SK-N-SH treated with all-trans-retinoic acid at 6 μM for 48 hours (cell line): ENCODE results near the gene USF2.

Experiments
- ATAC-seq: fragments of 200-7000 bp; cut with Tn5 transposase; 3 replicates; pipeline ENCODE4 v1.9.1; 2020; ENCODE audit warnings: mild to moderate bottlenecking, moderate library complexity
- ARNTL ChIP-seq: fragments of 450-650 bp; formaldehyde crosslinking; IDR thresholded peaks from 2 replicates; pipeline ENCODE4 v1.5.0; 2020; ENCODE audit warnings: low read depth, mild to moderate bottlenecking, moderate library complexity, borderline replicate concordance
- BACH2 ChIP-seq: fragments of 250-450 bp; sonication (Bioruptor Pico); IDR thresholded peaks from 2 replicates; pipeline ENCODE4 v1.9.0; 2021; ENCODE audit warnings: mild to moderate bottlenecking, borderline replicate concordance
- CREB5 ChIP-seq: fragments of 250-450 bp; sonication (Bioruptor Pico); IDR thresholded peaks from 2 replicates; pipeline ENCODE4 v1.5.1; 2020; ENCODE audit warnings: low read depth, mild to moderate bottlenecking, moderate library complexity
- CSDC2 ChIP-seq: fragments of 250-450 bp; sonication (Bioruptor Pico); IDR thresholded peaks from 2 replicates; pipeline ENCODE4 v1.5.0; 2020; ENCODE audit warnings: mild to moderate bottlenecking, moderate library complexity
- CSRNP3 ChIP-seq: fragments of 250-450 bp; sonication (Bioruptor Pico); IDR thresholded peaks from 2 replicates; pipeline ENCODE4 v1.5.1; 2021; ENCODE audit warnings: mild to moderate bottlenecking, moderate library complexity
- ESRRG ChIP-seq: fragments of 250-450 bp; sonication (Bioruptor Pico); IDR thresholded peaks from 2 replicates; pipeline ENCODE4 v1.6.1; 2021; ENCODE audit warnings: mild to moderate bottlenecking
- GLIS3 ChIP-seq: fragments of 250-450 bp; sonication (Bioruptor Pico); IDR thresholded peaks from 2 replicates; pipeline ENCODE4 v1.5.0; 2020; ENCODE audit warnings: mild to moderate bottlenecking, moderate library complexity
- ISL1 ChIP-seq: fragments of 250-450 bp; sonication (Bioruptor Pico); IDR thresholded peaks from 2 replicates; pipeline ENCODE4 v2.1.2; 2022; ENCODE audit warnings: mild to moderate bottlenecking, moderate library complexity
- OSR1 ChIP-seq: fragments of 250-450 bp; sonication (Bioruptor Pico); IDR thresholded peaks from 2 replicates; pipeline ENCODE4 v1.8.0; 2022; ENCODE audit warnings: moderate library complexity, mild to moderate bottlenecking, inconsistent platforms
- POU6F1 ChIP-seq: fragments of 250-450 bp; sonication (Bioruptor Pico); IDR thresholded peaks from 2 replicates; pipeline ENCODE4 v1.8.0; 2021; ENCODE audit warnings: low read depth, mild to moderate bottlenecking, moderate library complexity, borderline replicate concordance
- TOX ChIP-seq: fragments of 250-450 bp; sonication (Bioruptor Pico); IDR thresholded peaks from 2 replicates; pipeline ENCODE4 v1.8.0; 2021; ENCODE audit warnings: mild to moderate bottlenecking, moderate library complexity, borderline replicate concordance
- TSHZ2 ChIP-seq: fragments of 250-450 bp; sonication (Bioruptor Pico); IDR thresholded peaks from 2 replicates; pipeline ENCODE4 v1.5.0; 2020; ENCODE audit warnings: mild to moderate bottlenecking, moderate library complexity
- ZC3H10 ChIP-seq: fragments of 250-450 bp; sonication (Bioruptor Pico); IDR thresholded peaks from 2 replicates; pipeline ENCODE4 v1.5.1; 2021; ENCODE audit warnings: mild to moderate bottlenecking, moderate library complexity
- ZFP3 ChIP-seq: fragments of 250-450 bp; sonication (Bioruptor Pico); IDR thresholded peaks from 2 replicates; pipeline ENCODE4 v1.5.0; 2020; ENCODE audit warnings: mild to moderate bottlenecking, moderate library complexity
- ZFP30 ChIP-seq: fragments of 450-650 bp; formaldehyde crosslinking; IDR thresholded peaks from 2 replicates; pipeline ENCODE4 v1.5.0; 2022; ENCODE audit warnings: mild to moderate bottlenecking, moderate library complexity
- ZNF565 ChIP-seq: fragments of 450-650 bp; formaldehyde crosslinking; conservative IDR thresholded peaks from 2 replicates; pipeline ENCODE4 v1.5.0; 2020; ENCODE audit warnings: low read depth, mild to moderate bottlenecking, moderate library complexity
- ZNF70 ChIP-seq: fragments of 450-650 bp; formaldehyde crosslinking; IDR thresholded peaks from 2 replicates; pipeline ENCODE4 v1.5.0; 2020; ENCODE audit warnings: mild to moderate bottlenecking, moderate library complexity
- ZNF8 ChIP-seq: fragments of 450-650 bp; formaldehyde crosslinking; IDR thresholded peaks from 2 replicates; pipeline ENCODE4 v1.5.0; 2020; ENCODE audit warnings: mild to moderate bottlenecking, moderate library complexity
- TF ChIP-seq, protein P1 (sequence below): fragments of 250-450 bp; sonication (Bioruptor Pico); IDR thresholded peaks from 2 replicates; pipeline ENCODE4 v1.8.0; 2020; ENCODE audit warnings: mild to moderate bottlenecking, moderate library complexity, borderline replicate concordance

USF2 gene

DNA sequence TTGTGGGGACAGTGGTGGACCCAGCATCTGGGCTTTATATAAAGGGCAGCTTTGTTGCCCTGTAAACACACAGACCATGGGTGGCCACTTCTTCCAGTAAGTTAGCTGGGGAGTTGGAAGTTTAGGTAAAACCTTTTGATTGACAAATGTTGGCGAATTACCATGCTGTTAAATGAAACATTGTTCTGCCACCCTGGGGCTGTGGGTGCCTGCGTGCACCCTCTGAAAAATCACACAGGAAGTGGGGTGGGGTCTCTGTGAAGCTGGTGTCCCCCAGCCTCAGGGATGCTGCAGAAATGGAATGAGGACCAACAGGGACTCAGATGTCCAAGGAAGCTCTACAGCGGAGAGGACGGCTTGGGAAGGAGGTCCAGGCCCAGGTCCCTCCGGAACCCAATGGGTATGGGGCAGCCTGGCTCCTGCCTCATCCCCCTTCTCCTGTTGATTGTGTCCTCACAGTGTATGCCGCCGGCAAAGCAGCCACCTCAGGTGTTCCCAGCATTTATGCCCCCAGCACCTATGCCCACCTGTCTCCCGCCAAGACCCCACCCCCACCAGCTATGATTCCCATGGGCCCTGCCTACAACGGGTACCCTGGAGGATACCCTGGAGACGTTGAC, 2.8 kb upstream of the USF2 start:
- TF ChIP-seq OSR1 (no peak), ZNF565 (CRISPR knock-in tag) (no peak), CSDC2 (CRISPR knock-in tag) (no peak)
- no peak for ATAC-seq

DNA sequence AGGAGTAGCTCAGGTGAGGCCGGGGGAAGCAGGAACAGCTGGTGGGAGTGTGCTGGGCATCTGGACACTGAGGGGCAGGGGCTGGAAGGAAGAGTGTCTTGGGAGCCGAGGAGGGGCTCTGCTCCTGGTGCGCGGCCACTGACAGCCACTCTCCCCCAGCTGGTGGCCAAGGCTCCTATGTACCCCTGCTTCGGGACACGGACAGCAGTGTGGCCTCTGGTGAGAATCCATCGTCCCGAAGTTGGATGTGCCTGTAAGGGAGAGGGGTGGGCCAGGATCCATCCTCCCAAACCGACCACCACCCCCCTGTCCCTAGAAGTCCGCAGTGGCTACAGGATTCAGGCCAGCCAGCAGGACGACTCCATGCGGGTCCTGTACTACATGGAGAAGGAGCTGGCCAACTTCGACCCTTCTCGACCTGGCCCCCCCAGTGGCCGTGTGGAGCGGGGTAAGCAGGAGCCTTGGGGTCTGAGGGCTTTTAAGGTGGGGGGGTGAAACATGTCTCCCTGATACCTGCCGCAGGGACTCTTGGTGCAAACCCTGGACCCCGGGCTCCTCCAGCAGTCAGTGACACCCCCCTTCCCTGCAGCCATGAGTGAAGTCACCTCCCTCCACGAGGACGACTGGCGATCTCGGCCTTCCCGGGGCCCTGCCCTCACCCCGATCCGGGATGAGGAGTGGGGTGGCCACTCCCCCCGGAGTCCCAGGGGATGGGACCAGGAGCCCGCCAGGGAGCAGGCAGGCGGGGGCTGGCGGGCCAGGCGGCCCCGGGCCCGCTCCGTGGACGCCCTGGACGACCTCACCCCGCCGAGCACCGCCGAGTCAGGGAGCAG, 2.0 kb upstream of the USF2 start:
- ATAC-seq = peak; percentile 28

DNA sequence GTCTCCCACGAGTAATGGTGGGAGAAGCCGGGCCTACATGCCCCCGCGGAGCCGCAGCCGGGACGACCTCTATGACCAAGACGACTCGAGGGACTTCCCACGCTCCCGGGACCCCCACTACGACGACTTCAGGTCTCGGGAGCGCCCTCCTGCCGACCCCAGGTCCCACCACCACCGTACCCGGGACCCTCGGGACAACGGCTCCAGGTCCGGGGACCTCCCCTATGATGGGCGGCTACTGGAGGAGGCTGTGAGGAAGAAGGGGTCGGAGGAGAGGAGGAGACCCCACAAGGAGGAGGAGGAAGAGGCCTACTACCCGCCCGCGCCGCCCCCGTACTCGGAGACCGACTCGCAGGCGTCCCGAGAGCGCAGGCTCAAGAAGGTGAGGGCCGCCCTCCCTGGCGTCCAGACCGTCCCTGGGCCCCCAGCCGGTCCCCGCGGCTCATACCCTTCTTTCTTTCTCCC, 1.4 kb upstream of the USF2 start:
- TF ChIP-seq TOX (CRISPR knock-in tag) (no peak), OSR1 (no peak), ZNF8 (no peak), CSDC2 (CRISPR knock-in tag) (no peak), ZFP30 (CRISPR knock-in tag) (no peak), ESRRG (CRISPR knock-in tag) (no peak), ZNF565 (CRISPR knock-in tag) (no peak), TSHZ2 (CRISPR knock-in tag) (no peak), ZFP3 (CRISPR knock-in tag) (no peak), ZC3H10 (no peak), BACH2 (no peak), CSRNP3 (no peak), ARNTL (CRISPR knock-in tag) (no peak), ISL1 (CRISPR knock-in tag) (no peak), CREB5 (no peak), ZNF70 (CRISPR knock-in tag) (no peak), GLIS3 (no peak)
- TF ChIP-seq, protein P1, sequence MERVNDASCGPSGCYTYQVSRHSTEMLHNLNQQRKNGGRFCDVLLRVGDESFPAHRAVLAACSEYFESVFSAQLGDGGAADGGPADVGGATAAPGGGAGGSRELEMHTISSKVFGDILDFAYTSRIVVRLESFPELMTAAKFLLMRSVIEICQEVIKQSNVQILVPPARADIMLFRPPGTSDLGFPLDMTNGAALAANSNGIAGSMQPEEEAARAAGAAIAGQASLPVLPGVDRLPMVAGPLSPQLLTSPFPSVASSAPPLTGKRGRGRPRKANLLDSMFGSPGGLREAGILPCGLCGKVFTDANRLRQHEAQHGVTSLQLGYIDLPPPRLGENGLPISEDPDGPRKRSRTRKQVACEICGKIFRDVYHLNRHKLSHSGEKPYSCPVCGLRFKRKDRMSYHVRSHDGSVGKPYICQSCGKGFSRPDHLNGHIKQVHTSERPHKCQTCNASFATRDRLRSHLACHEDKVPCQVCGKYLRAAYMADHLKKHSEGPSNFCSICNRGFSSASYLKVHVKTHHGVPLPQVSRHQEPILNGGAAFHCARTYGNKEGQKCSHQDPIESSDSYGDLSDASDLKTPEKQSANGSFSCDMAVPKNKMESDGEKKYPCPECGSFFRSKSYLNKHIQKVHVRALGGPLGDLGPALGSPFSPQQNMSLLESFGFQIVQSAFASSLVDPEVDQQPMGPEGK = no peak
- ATAC-seq = peak; percentile 53

More for the DNA sequence above, 2.0 kb upstream of the USF2 start:
- TF ChIP-seq POU6F1 (CRISPR knock-in tag) = no peak
- TF ChIP-seq ZFP3 (CRISPR knock-in tag) = no peak
- TF ChIP-seq GLIS3 = no peak
